K562 (cell line): ENCODE data around the gene XPR1. TPM values are rescaled to one million over a fixed set of nuclear protein-coding genes. Genes with fewer than 3 reads are reported as not detected.

Experiments used
- CHCHD3 ChIP-seq: fragments of 250-450 bp; sonication (Bioruptor Pico); IDR thresholded peaks from 2 replicates; pipeline ENCODE4 v2.1.2; 2022; ENCODE audit warnings: mild to moderate bottlenecking
- CTCF ChIP-seq, 3 experiments: IDR thresholded peaks in 2 of 3; conservative IDR thresholded peaks in 1 of 3; 2 replicates each; pipeline ENCODE4 v1.5.1; 2011 to 2012; ENCODE audit warnings: low read length in 3 of 3, mild to moderate bottlenecking in 3 of 3, control low read depth in 2 of 3, improper control_type of control experiment in 1 of 3, inconsistent platforms in 1 of 3, low read depth in 1 of 3, mixed read lengths in 1 of 3, moderate library complexity in 1 of 3; ENCODE audit not compliant: insufficient read depth in 2 of 3
- E2F5 ChIP-seq: sonication (generic); formaldehyde crosslinking; IDR thresholded peaks from 2 replicates; pipeline ENCODE4 v1.8.0; 2022; ENCODE audit warnings: mild to moderate bottlenecking, missing genetic modification reagents
- FOXP4 ChIP-seq: sonication (generic); formaldehyde crosslinking; IDR thresholded peaks from 2 replicates; pipeline ENCODE4 v1.8.0; 2022; ENCODE audit warnings: mild to moderate bottlenecking, missing genetic modification reagents, borderline replicate concordance
- RUNX1 ChIP-seq: sonication (generic); IDR thresholded peaks from 2 replicates; pipeline ENCODE4 v1.6.1; 2016; ENCODE audit warnings: antibody characterized with exemption, low read depth
- TRIM24 ChIP-seq, 2 experiments: fragments of 450-650 bp; IDR thresholded peaks; 2 replicates each; pipeline ENCODE4 v1.6.1; 2016
- ZBTB5 ChIP-seq: fragments of 450-650 bp; IDR thresholded peaks from 2 replicates; pipeline ENCODE4 v1.6.1; 2017; ENCODE audit warnings: antibody characterized with exemption
- ZFP1 ChIP-seq: fragments of 450-650 bp; formaldehyde crosslinking; IDR thresholded peaks from 2 replicates; pipeline ENCODE4 v1.4.0; 2020; ENCODE audit warnings: mild to moderate bottlenecking, mixed read lengths
- polyA plus RNA-seq, 8 experiments: library from polyadenylated mRNA; depleted of rRNA in 4 of 8; stranded (reverse) in 5 of 8; unstranded in 3 of 8; fragments of >200 nt; fragmentation: Nextera tagmentation in 2 of 8; fragmentation: Illumina TruSeq in 1 of 8; extraction: Ambion mirVana in 2 of 8; extraction: Trizol in 1 of 8; gene quantifications; 2 replicates each; pipeline versions ENCODE4 v1.2.1 to v1.2.3, GENCODE V29; 2011 to 2014; ENCODE audit warnings: inconsistent platforms in 1 of 8, missing spikeins in 1 of 8
- total RNA-seq, 7 experiments: library from RNA; depleted of rRNA in 6 of 7; stranded (reverse); fragments of >200 nt in 6 of 7; fragmentation: Illumina TruSeq in 2 of 7; extraction: Trizol in 2 of 7; gene quantifications; 2 replicates each; pipeline versions ENCODE4 v1.2.1 to v1.2.3, GENCODE V29; 2011 to 2021; ENCODE audit warnings: low replicate concordance in 1 of 7

XPR1 gene
- total and polyA plus RNA-seq, 9 of the 15 experiments (the other 6 are each of a cell fraction or from before 2014, with no cell fraction given) = 3.0 to 66.2 (median 38.6) TPM

GRCh38 chr1:180916012-180916770 is 284.4 kb downstream of the XPR1 start (continued):
- TF ChIP-seq FOXP4 (CRISPR knock-in tag) = no peak
- TF ChIP-seq RUNX1 = no peak
- TF ChIP-seq ZBTB5 = no peak
- 0 out of 6 replicates have a peak, but pooled peaks of 1 of the 3 experiments have one; percentile 6 for TF ChIP-seq CTCF (IDR thresholded peaks at IDR 0.05 in 2 of 3, conservative IDR thresholded peaks at IDR 0.05 in 1 of 3; ENCODE audit: insufficient read depth in 2 of 3, low read depth in 1 of 3, low read length in 3 of 3)
- TF ChIP-seq ZFP1 = no peak
- no peak for TF ChIP-seq E2F5 (CRISPR knock-in tag)
- TF ChIP-seq CHCHD3 (CRISPR knock-in tag) = no peak
- no peak for TF ChIP-seq TRIM24 (IDR thresholded peaks at IDR 0.05)
